GM21390 (cell line): ENCODE data around the gene RASA3.
"Not testable (repeated sequence)": the region's sequence is repeated elsewhere in the genome, so short reads cannot be mapped to it uniquely, and the experiment has no call there.

Experiments
- ATAC-seq: cut with Tn5 transposase; IDR thresholded peaks from one replicate; pipeline ENCODE4 v1.9.1; 2021; ENCODE audit not compliant: unreplicated experiment

RASA3 gene

DNA sequence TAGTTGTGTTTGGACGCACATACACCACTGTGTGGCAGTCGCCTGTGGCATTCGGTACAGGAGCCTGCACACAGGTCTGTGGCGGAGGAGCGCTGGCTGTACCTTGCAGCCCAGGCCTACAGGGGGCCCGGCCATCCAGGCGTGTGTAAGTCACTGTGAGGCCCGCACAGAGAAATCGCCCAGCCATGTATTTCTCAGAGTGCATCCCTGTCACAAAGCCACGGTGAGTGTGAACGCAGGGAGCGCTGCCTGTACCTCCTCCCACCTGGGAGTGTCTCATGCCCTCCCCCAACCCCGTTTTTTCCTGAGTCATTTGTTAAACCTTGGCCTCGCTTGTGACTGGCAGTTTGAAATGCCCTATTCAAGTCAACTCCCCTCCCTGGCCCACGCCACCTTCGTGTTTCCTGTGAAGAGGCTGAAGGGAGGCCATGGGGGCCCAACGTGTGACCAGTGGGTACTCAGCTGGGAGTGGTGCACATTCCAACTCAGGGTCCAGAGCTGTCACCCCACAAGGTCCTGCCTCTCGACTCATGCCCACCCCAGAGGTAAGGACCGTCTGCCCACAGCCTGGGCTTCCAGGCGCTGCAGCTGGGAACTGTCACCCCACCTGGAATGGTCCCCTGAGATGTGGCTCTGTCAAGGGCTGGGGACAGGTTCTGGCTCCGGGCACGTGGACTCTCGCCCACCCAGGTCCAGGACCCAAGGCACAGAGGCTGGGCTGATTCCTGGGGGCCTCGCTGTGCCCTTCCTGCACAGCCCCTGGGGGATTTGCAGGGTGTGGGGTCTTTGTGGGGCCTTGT lies 11.6 kb upstream of the RASA3 start:
- ATAC-seq: no peak

DNA sequence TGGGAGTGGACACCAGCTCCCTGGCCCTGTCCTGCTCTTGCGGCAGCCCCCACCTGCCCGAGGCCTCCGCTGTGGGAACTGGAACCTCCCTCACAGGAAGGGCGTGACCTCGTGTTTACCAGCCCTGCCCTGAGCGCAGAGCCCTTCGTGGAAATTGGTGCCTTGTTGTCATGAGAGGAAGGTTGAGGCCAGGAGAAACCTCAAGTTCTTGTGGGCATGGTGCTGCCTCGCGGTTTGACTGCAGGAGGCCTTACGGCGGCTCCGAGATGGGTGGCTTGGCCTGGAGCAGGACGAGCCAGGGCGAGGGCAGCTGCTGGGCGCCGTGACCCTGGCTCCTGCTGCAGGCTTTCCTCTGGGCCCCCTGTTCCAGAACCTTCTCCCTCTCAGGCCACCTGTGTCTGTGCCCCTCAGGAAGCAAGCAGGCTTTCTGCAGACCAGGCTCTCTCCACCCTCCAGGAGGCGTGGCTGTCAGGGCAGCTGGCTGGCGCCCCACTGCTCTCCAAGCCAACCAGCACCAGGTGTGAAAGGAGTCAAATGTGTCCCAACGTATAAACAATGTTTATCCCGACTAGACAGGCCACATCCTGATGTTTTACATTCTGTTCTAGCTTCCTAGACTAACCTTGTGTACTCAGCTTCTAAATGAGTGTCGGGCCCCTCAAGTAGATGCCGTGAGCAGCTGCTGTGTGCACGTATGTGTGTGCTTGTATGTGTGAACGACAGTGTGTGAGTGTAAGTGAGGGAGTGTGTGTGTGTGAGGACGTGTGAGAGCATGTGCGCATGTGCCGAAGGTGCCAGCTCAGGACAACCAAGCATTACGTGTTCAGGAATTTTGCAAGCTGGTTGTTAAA lies 10.4 kb upstream of the RASA3 start:
- no peak for ATAC-seq

GRCh38 chr13:114142137-114142550 lies 9.7 kb upstream of the RASA3 start:
- ATAC-seq: no peak

DNA sequence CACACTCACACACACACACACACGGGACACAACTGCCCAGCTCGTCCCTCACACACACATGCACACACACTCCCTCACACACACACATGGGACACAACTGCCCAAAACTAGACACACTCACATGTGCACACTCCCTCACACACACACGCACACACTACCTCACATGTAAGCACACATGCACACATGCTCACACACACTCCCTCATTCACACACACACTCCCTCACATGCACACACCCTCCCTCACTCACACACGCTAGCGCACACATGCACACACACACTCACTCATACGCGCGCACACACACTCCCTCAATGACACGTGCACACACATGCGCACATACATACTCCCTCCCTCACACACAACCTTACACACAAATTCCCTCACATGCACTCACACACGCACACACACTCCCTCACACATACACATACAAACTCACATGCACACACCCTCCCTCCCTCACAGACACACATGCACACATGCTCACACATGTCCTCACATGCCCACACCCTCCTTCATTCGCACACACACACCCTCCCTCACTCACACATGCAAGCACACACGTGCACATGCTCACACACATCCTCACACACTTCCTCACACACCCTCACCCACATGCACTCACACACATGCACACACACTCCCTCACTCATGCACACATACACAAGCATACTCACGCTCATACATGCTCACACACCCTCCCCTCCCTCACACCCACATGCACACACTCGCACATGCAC lies 9.0 kb upstream of the RASA3 start:
- ATAC-seq: no peak

DNA sequence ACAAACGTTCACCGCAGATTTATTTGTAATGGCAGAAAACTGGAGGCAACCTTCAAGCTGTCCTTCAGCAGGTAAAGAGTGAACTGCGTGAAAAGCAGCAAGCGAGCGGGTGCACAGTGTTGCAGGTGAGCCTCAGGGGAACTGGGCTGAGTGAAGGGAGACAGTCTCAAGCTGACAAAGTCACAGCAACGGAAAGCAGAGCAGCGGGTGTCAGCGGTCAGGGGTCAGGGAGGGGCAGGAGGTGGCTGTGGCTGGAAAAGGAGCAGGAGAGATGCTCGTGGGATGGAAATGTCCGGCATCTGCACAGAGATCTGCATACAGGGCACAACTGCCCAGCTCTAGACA lies 8.5 kb upstream of the RASA3 start:
- ATAC-seq: no peak

- no peak for ATAC-seq
Measured at GRCh38 chr13:114140131-114140905, 7.9 kb upstream of the RASA3 start.

DNA sequence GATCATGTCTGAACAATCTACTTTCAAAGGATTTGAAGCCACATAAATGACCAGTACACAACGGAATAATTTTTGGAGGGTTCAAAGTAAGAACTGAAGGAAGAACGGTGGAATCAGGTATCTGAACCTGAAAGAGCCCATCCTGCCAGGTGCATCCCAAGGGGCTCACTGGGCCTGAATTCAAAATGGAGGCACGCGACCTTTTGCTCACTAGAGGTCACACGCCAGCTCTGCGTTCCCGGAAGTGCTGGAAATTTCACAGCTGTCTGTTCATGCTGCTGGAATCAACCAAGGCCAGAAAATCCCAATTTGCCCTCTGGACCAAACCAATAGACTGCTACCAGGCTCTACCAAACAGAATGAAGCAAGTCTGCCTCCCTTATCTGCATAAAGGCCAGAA lies 4.2 kb upstream of the RASA3 start:
- no peak for ATAC-seq

GRCh38 chr13:114135731-114136171 lies 3.3 kb upstream of the RASA3 start:
- ATAC-seq: no peak

DNA sequence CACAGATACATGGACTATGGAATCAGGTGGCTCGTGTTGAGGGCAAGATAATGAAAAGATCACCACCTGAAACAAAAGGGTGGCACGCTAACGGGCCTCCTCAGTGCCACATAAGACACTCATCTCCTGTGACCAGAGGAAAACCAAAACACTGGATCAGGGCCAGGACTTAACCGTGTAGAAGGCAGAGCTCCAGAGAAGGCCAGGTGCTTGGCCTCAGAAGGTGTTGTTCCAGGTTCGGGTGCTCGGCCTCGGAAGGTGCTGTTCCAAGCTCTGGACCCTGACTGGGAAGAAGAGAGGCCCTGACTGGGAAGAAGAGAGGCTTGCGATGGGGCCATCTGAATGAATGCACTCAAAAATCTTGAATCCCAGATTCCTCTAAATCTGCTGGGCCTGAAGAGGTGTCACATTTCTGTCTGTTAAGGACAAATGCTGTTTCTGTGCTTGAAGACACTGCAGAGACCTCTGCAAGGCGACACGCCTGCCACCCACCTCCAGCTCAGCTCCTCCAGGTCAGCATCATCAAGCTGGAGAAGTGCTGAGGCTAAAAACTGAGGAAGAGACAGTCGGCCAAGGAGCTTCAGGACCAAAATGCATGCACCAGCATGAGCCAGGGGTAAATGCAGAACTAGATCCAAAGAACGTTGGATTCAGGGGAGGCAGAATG lies 2.7 kb upstream of the RASA3 start:
- ATAC-seq: no peak

- no peak for ATAC-seq
Measured at GRCh38 chr13:114134111-114134943, 1.9 kb upstream of the RASA3 start.

DNA sequence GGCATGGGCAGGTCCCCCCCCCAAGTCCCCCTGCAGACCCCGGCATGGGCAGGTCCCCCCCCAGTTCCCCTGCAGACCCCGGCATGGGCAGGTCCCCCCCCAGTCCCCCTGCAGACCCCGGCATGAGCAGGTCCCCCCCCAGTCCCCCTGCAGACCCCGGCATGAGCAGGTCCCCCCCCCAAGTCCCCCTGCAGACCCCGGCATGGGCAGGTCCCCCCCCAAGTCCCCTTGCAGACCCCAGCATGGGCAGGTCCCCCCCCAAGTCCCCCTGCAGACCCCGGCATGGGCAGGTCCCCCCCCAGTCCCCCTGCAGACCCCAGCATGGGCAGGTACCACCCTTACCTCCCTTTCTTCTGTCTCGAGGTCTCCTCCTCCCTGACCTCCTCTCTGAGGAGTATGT lies 1.1 kb upstream of the RASA3 start:
- not testable (repeated sequence) for ATAC-seq

- not testable (repeated sequence) for ATAC-seq
Measured at GRCh38 chr13:114133126-114133525, 703 bp upstream of the RASA3 start.

- peak; percentile 2 for ATAC-seq
Measured at GRCh38 chr13:114131583-114132418, 622 bp downstream of the RASA3 start.

- peak; percentile 29 for ATAC-seq
Measured at GRCh38 chr13:114130837-114131582, 1.4 kb downstream of the RASA3 start.

GRCh38 chr13:114130131-114130836 lies 2.1 kb downstream of the RASA3 start:
- no peak for ATAC-seq

DNA sequence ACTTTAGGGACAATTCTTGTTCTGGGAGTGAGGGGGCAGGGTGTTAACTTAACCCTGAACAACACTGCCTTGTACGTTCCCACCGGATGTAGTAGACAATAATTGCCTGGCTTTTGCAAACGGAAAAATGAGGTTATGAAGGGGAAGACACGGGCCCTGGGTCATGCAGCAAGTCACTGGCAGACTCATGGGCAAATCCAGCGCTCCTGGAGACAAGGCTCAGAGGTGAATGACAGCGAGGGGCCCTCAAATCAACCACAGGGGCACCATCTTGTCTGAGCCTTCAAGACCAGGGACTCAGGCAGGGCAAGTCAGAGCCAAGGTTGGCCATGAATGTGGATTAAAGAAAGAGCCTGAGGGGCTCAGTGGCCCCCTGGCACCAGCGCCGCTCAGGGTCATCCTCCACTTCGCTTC lies 2.8 kb downstream of the RASA3 start:
- no peak for ATAC-seq
